Measurements from ENCODE around the gene ARRDC4. TPM values are rescaled to one million over a fixed set of nuclear protein-coding genes. Genes with fewer than 3 reads are reported as not detected.
"Not testable (repeated sequence)": the region's sequence is repeated elsewhere in the genome, so short reads cannot be mapped to it uniquely, and the experiment has no call there.

ARRDC4 gene
- total RNA-seq, 1 donor from 2014 or later = 36.1 TPM

DNA sequence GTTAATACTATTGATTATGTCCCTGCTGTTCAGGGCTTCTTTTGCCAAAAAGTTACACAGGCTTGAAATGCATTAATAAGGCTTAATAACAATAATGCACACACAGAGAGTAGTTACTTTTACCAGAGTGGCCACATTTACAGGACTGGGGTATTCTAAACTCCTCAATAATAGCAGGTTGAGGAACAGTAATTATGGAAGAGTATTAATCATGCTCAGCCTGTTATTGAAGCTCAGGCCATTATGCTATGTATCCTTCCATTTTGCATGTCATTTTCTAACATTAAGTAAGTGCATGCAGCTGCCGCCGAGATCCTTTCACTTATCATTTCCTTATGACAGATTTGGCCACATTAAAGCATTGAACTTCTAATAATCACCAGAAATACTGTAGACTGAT lies 5.7 kb downstream of the ARRDC4 start:
- DNase-seq (ENCODE audit: low spot score) = no peak

DNA sequence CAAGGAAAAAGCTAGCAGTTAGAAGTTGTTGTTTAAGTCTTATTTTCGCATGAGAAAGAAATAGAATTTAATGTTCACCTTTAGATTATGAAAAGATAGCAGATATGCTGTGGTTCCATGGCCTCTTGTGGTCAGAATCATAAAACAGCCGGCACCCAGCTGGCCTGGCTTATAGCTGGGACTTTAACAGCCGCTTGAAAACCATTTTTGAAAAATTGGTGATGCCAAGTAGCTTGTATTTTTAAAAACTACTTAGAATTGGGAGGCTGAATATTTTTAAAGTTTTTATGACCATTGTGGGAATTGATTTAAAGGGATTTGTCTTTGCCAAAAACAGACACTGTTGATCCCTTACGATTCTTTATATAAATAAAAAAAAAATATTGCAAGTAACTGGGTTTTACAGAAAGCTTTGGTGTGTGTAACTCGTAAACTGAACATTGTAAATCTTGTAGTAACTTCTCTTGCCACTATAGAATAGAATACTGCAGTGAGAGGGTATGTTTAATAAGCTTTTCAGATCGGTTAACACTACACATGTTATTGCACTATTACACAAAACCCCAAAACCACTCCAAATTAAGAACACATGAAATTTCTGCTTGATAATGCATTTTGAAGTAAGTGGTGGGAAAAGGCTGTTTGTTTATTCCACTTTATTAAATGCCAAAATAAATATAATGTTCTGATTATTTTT lies 6.6 kb downstream of the ARRDC4 start:
- DNase-seq (ENCODE audit: low spot score) = peak; percentile 45

DNA sequence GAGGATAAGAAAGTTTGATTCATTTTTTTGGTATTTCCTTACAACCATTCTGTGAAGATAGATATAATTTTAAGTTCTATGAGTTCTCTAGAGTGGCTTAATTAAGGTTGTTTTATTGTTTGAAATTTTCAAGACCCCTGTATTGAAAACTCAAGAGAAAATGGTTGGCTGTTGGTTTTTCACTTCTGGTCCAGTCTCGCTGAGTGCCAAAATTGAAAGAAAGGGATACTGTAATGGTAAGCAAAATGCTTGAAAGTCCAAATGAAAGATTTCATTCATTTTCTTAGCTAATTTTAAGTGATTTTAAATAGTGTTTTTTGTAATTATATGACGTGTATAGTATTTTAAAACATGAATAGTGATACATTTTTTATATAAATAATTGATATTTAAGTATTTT lies 7.4 kb downstream of the ARRDC4 start:
- no peak for DNase-seq (ENCODE audit: low spot score)

DNA sequence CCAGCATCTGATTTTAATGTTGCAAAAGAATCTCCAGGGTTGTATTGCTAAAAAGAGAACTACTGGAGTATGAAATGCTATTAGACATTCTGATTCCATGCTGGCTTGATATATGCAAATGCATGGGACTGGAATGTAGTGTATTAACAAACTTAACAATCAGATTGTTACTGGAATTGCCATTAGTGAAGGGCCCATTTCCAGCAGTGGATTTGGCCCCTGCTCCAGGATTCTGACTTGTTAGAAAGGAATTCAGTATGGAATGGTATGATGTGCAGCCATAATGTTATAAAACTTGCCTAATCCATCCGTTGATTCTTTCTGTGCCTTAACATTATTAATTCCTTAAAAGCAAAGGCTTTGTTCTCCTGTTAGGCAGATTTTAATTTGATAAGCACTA lies 7.9 kb downstream of the ARRDC4 start:
- peak; percentile 35 for DNase-seq (ENCODE audit: low spot score)

DNA sequence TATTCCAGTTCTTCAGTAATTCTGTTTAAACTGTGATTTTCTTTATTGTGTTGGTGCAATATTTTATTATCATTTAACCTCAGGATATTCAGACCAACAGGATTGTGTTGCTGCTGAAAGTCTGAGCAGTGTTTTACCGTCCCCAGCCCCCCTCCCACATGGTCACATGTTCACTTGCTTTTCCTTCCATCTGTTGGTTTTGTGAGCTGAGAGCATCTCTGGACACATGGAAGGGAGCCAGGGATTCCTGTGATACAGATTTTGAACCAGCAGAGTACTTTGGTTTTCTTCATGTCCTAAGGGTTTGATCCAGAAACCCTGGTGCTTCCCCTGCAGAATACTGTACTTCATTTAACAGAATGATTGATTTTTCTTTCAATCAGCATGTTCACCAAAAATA lies 11.9 kb downstream of the ARRDC4 start:
- peak; percentile 68 for DNase-seq (ENCODE audit: low spot score)

DNA sequence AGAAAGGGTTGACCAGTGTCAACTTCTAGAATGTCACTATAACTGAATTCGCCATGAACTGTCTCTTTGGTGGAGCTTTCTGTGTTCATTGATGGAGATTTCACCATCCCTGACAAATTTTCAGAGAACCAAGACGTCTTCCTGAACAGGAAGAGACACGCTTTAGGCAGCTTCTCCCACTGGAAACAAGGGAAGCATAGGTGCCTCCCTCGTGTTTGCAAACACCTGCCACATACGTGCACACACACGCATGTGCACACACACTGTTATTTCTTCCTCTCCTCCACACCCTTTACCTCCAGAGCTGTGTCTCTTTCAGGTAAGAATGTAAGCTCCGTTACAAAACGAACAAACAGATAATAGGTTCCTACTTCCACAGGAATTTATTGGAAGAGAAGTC lies 15.6 kb downstream of the ARRDC4 start:
- DNase-seq (ENCODE audit: low spot score) = no peak

DNA sequence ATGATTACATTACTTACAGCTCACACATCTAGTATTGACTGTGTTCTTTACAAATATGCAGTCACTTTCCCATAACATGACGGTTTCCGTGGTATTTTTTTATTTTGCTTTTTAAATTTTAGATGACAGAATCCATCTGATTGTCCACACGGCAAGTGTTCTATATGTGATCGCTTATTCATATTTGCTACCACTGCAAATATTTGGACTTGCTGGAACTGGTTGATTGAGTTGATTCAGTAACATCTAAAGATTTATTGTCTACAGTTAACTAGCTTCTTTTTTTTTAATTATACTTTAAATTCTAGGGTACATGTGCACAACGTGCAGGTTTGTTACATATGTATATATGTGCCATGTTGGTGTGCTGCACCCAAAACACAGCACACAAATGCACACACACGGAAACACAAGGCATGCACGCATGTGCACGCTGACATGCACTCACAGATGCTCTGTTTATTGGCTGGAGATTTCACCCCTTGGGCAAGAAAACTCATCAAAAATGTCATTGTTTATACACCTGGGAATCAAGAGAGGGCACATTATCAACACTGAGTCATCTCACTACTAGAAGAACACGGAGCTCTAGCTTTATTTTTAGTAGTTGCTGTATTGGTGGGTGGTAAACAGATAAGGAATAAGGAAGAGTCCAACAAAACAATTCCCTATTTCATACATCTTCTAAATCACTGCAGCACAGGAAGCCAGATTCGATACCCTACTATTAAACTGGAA lies 16.4 kb downstream of the ARRDC4 start:
- no peak for DNase-seq (ENCODE audit: low spot score)

DNA sequence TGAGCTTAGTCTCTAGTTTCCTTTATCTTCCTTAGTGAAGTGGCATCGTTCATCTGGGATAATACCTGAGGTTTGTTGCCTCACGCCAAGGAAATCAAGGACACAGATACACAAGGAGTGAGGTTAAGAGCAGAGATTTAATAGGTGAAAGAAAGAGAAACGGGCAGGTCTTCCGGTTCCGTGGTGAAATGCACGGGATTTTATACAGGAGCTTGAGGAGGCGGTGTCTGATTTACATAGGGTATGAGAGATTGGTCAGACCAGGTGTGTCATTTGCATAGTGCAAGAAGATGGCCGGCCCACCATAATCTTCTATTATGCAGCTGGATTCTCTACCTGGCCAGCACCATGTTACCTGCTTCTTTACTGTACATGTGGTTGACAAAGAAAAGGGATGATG lies 17.2 kb downstream of the ARRDC4 start:
- no peak for DNase-seq (ENCODE audit: low spot score)

DNA sequence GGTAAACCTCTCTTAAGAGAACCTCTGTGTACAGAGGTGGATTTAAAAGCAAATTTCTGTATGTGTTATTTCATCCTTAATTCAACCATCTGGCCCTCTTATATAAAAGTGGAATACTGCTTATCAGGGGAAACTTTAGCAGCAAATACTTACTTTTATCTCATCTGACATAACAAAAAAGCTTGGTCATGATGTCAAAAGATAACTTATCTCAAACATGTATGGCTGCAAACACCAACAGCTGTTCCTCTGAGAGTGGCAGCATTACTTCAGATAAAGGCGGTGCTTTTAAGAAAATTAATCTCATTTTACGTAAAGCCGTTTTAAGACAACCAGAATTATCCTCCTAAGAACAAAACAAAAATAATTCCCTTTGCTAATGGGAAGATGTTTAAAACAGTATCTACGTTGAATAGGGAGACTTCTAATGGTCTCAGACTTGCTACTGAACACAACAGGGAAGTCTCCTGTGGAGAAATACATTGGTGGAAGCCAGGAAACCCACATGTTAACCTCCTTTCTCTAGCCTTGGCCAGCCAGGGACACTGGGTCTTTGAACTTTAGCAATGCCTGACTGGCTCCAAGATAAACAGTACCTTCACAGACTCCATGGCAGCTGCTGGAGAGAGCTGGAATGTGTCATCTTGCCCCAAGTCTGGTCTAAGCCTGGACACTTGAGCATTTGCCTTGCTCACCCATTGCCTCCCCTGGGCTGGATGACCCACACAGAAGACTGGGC lies 18.1 kb downstream of the ARRDC4 start:
- DNase-seq (ENCODE audit: low spot score) = peak; percentile 80

DNA sequence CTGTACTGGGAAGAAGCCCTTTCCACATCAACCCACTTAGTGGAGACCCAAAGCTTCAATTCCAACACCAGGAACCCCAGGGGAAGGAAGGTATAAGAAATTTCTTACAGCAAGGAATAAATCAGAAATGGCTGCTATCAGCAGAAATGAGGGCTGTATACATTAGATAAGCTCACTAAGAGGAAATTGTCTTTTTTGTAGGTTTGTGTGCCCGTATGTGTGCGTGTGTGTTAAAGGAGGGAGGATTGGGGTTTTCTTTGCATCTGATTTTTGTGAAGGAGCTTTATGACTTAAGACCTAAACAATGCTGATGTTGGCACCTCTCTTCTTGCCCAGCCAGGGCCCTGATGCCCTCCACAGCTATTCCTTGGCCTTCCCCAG lies 18.6 kb downstream of the ARRDC4 start:
- DNase-seq (ENCODE audit: low spot score) = no peak

DNA sequence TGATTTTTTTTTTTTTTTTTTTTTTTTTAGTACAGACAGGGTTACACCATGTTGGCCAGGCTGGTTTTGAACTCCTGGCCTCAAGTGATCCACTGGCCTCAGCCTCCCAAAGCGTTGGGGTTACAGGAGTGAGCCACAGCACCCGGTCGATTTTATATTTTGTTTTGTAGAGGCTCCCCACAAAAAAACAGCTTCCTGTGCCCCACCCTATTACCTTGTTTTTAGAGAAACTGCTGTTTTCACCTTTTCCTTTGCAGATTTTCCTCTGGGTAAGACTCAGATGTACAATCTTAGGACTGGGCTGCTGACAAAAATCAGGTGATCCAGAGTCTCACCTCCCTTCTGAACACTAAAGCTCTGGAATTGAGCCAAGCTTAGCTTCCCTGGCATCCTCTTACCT lies 20.6 kb downstream of the ARRDC4 start:
- DNase-seq (ENCODE audit: low spot score) = no peak

DNA sequence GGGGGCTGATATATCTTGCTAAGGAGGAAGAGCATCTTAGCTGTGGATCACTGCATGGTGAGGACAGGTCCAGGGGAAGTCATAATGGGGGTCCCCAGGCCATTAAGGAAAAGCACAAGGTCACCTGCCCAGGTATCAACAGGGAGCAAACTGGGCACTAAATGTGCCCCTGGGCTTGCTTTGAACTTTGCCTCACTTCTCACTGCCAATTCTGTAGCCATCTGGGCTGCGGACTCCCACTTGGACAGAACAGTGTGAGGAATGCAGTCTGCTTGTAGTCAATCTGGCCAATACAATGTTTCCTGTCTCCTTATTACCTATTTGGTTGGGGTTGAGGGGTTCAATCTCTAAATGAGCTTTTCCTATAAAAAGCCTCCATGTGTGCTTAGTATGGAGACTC lies 21.3 kb downstream of the ARRDC4 start:
- DNase-seq (ENCODE audit: low spot score) = no peak

DNA sequence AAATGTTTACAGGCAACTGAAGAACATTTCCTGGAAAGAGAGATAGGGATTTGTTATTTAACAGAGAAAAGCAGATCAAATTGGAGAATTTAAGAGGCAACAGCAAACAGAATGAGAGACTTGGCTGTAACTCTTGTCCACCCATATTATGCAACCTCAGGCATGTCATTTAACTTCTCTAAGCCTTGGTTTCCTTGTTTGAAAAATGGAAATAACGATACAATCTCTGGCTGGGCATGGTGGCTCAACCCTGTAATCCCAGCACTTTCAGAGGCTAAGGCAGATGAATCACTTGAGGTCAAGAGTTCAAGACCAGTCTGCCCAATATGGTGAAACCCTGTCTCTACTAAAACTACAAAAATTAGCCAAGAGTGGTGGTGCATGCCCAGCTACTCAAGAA lies 23.7 kb downstream of the ARRDC4 start:
- DNase-seq (ENCODE audit: low spot score) = peak; percentile 66

DNA sequence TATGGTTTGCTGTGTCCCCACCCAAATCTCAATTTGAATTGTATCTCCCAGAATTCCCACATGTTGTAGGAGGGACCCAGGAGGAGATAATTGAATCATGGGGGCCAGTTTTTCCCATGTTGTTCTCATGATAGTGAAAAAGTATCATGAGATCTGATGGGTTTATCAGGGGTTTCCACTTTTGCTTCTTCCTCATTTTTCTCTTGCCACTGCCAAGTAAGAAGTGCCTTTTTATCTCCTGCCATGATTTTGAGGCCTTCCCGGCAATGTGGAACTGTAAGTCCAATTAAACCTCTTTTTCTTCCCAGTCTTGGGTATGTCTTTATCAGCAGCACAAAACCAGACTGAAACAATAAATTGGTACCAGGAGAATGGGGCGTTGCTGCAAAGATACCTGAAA lies 25.5 kb downstream of the ARRDC4 start:
- DNase-seq (ENCODE audit: low spot score) = not testable (repeated sequence)

DNA sequence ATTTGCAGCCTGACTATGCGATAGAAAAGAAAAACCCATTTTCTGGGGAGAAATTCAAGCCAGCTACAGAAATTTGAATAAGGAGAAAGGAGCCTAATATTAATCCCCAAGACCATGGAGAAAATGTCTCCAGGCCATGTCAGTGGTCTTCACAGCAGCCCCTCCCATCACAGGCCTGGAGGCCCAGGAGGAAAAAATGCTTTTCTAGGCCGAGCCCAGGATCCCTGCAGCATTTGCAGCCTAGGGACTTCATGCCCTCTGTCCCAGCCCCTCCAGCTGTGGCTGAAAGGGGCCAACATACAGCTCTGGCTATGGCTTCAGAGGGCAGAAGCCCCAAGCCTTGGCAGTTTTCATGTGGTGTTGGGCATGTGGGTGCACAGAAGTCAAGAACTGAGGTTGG lies 26.3 kb downstream of the ARRDC4 start:
- DNase-seq (ENCODE audit: low spot score) = no peak

DNA sequence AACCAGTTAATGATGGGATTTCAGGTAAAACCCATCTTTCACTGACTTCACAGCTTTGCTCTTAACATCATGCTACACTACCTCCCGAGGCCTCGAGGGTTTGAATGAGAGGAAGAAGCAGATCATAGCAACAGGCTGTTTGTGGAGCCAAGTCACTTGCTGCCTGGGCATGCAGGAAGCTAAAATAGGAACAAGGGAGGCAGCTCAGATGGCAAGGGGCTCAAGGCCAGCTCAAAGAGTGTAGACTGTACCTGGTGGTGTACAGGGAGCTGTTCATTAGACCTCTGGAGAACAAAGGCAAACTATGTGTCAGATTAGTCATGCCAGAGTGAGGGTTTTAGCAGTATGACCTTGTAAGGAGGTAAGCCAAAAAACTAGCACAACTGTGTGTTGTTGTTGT lies 28.8 kb downstream of the ARRDC4 start:
- no peak for DNase-seq (ENCODE audit: low spot score)

DNA sequence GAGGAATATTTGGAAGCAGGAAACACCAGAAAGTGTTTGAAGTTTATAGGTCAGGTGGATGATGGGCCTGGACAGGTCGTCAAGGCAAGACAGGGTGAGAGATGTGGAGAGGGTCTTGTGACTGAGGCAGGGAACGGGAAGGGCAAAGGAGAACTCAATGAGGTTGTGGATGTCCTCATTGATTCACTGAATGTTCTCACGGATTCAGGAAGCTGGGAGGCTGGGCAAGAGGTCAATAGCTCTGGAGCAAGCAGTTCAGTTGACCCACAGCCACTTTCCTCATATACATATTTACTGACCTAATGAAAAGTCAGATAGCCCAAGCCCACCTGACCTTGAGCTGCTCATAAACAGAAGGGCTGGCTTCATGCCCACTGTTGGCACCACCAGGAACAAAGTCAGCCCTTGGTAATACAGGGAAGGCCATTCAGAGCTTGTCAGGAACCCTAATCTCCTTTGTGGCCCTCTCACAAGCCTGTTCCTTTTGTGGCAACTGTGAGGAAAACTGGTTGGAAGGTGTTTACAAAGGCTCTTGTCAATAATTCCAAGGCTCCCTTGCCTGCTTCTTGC lies 31.6 kb downstream of the ARRDC4 start:
- no peak for DNase-seq (ENCODE audit: low spot score)

DNA sequence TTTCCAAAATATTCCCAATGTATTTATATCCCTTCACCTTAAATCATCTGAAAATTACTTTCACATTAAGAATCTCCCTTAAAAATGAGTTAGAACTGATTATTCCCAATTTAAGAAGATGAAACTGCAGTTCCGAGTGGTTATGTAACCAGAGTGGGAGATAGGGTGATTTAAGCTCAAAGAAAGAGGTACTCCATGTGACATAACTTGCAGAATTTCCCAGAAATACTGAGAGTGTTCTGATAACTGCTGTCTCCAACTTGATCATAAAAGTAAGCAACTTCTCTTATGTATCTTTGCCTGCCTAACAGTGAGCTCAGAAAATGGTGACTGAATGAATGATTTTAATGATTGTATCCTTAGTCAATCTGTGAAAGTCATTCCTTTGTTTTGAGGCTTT lies 32.3 kb downstream of the ARRDC4 start:
- DNase-seq (ENCODE audit: low spot score) = no peak

DNA sequence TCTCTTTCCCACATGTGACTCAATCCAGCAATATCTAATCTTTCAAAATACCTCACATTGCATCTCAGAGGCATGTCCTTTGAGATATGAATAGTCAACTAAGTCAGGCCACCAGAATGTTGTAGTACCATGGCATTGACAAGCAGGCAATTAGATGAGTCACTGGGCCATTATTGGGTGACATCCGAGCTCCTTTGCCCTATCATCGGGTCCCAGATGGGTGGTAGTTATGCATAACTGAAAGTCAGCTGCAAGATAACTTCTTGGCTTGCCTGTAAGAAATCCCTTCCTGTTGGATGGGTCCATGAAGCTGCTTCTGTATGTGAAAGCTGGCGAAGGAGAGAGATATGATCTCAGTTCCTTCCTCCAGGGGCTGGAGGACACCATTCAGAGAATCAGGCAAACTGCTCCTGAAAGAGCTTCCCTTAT lies 32.8 kb downstream of the ARRDC4 start:
- DNase-seq (ENCODE audit: low spot score) = no peak

DNA sequence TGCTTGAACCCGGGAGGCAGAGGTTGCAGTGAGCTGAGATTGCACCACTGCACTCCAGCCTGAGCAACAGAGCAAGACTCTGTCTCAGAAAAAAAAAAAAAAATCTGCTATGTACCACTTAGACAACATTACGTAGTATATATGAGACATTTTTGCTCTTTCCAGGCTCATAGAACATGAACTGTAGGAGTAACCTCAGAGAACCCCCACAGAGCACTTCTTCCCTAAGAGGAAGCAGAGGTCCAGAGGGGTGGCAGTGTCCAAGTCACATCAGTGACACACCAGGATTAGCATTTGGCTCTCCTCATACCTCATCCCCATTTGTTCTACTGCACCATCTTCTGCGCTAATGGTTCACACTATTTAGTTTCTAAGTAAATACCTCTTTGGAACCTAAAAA lies 33.7 kb downstream of the ARRDC4 start:
- DNase-seq (ENCODE audit: low spot score) = no peak

DNA sequence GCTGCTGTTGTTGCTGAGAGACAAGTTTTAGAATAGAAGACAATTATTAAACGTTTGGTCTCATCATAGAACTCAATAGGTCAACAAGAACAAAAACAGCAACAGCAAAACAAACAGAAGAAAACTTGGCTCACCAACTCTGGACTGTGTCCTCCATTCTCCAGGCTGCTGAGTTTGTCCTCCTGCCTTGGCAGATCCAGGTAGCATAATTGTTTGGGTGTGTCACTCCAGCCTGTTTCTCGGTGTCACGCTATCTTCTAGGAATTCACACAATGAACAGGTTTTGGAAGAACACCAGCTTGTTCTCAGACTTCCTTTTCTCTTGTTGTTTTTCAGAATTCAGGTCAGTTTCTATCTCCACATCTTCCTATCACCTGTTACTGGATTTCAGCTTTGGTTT lies 34.7 kb downstream of the ARRDC4 start:
- DNase-seq (ENCODE audit: low spot score) = no peak

DNA sequence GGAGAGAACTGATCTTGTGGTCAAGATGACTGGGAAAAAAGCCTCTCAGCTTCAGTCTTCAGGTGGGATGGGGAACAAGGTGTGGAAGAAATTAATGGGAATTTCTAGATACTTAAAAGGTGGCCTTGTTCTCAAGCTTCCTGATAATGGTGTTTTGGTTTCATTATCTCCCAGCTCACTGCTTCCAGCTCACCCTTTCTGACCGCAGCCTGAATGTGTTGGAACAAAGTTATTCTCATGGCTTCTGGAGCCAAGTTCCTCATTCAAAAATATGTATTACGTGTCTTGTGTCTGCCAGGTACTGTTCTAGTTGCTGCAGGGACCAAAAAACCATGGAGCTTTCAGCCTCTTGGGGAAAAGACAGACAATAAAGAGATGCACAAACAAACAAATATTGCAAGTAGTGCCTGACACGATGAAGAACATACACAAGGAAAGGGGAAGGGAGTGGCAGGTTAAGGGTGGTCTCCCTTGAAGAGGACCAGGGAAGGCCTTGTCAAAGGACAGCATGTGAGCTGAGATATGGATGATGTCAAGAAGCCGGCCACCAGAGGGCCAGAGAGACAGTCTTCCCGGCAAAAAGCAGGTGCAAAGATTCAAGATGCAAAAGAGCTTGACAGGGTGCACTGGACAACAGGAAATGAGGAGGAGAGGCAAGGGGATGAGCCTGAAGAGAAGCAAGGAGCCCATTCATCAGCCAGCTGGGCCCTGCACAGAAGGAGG lies 35.5 kb downstream of the ARRDC4 start:
- DNase-seq (ENCODE audit: low spot score) = no peak

All from umbilical cord (tissue), 2 donors.